Activated T-helper 17 cell treated with anti-CD3 and anti-CD28 coated beads, Interleukin-2, amount 50 U/mL, for 72 hours (primary cell): ENCODE results near the gene TST. TPM values are rescaled to one million over a fixed set of nuclear protein-coding genes. Genes with fewer than 3 reads are reported as not detected.
"Not testable (repeated sequence)": the region's sequence is repeated elsewhere in the genome, so short reads cannot be mapped to it uniquely, and the experiment has no call there.

Source experiments
- ATAC-seq: fragments of 150-1000 bp; cut with Tn5 transposase; replicated peaks from 2 replicates; pipeline ENCODE4 v1.10.0; 2021; ENCODE audit warnings: mild to moderate bottlenecking, moderate library complexity
- H3K27ac Mint-ChIP-seq: one replicate; pipeline ENCODE4 v1.8.0; 2022; ENCODE audit warnings: mixed read lengths
- H3K27me3 Mint-ChIP-seq: one replicate; pipeline ENCODE4 v1.8.0; 2022; ENCODE audit warnings: mixed read lengths
- H3K36me3 Mint-ChIP-seq: one replicate; pipeline ENCODE4 v1.8.0; 2022; ENCODE audit warnings: low read depth, mild to moderate bottlenecking, mixed read lengths
- H3K4me1 Mint-ChIP-seq: one replicate; pipeline ENCODE4 v1.8.0; 2022; ENCODE audit warnings: mixed read lengths
- H3K4me3 Mint-ChIP-seq: one replicate; pipeline ENCODE4 v1.8.0; 2022; ENCODE audit warnings: mild to moderate bottlenecking, mixed read lengths
- H3K9me3 Mint-ChIP-seq: one replicate; pipeline ENCODE4 v1.8.0; 2022; ENCODE audit warnings: mixed read lengths
- total RNA-seq, 2 donors: library from RNA; stranded (reverse); gene quantifications; one replicate each; pipeline ENCODE4 v1.2.3, GENCODE V29; 2022

Gene TST
- total RNA-seq, 2 donors from 2014 or later = 8.2 to 14.5 TPM

GRCh38 chr22:37002633-37003032, 16.6 kb downstream of the TST start:
- Mint-ChIP-seq H3K9me3 (no peaks in the 10 kb centered on the region), H3K27ac (no peak overlapping the region), H3K4me1 (no peaks in the 10 kb centered on the region), H3K27me3 (peaks cover 26% of the 10 kb centered on the region), H3K4me3 (no peak overlapping the region), H3K36me3 (no peaks in the 10 kb centered on the region)
- ATAC-seq = no peak

GRCh38 chr22:37001826-37002225, 17.4 kb downstream of the TST start:
- Mint-ChIP-seq H3K27ac (no peak overlapping the region), H3K36me3 (no peaks in the 10 kb centered on the region), H3K27me3 (peaks cover 28% of the 10 kb centered on the region), H3K9me3 (no peaks in the 10 kb centered on the region), H3K4me3 (no peak overlapping the region), H3K4me1 (no peaks in the 10 kb centered on the region)
- ATAC-seq = no peak

GRCh38 chr22:37000676-37001534, 18.3 kb downstream of the TST start:
- Mint-ChIP-seq H3K9me3 (no peaks in the 10 kb centered on the region), H3K27me3 (peaks cover 23% of the 10 kb centered on the region), H3K4me1 (no peaks in the 10 kb centered on the region), H3K36me3 (no peaks in the 10 kb centered on the region), H3K27ac (no peak overlapping the region), H3K4me3 (no peak overlapping the region)
- ATAC-seq = no peak

DNA sequence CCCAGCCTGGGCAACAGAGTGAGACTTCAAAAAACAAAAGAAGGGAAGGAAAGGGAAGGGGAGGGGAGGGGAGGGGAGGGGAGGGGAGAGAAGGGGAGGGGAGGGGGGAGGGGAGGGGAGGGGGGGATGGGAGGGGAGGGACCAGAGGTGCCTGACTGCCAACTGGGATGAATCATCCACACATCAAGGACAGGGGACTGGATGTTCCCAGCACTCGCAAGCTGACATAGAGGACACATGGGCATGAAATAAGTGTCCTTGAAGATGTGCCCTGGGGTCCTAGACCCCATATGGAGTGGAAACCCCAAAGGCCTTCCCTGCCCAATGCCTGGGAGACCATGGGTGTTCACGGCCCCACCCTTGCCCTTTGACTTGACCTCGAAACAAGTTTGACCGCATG, 19.8 kb downstream of the TST start:
- ATAC-seq = no peak
- no peaks in the 10 kb centered on the region for H3K9me3 Mint-ChIP-seq
- H3K27me3 Mint-ChIP-seq = peaks cover 16% of the 10 kb centered on the region
- no peaks in the 10 kb centered on the region for H3K4me1 Mint-ChIP-seq
- H3K27ac Mint-ChIP-seq = no peak overlapping the region
- no peak overlapping the region for H3K4me3 Mint-ChIP-seq
- H3K36me3 Mint-ChIP-seq = no peaks in the 10 kb centered on the region

- Mint-ChIP-seq H3K9me3 (no peaks in the 10 kb centered on the region), H3K36me3 (no peaks in the 10 kb centered on the region), H3K27me3 (peaks cover 16% of the 10 kb centered on the region), H3K4me1 (no peaks in the 10 kb centered on the region), H3K27ac (no peak overlapping the region), H3K4me3 (no peak overlapping the region)
- peak; percentile 60 for ATAC-seq
Observed at GRCh38 chr22:36998620-36999351, 20.5 kb downstream of the TST start.

DNA sequence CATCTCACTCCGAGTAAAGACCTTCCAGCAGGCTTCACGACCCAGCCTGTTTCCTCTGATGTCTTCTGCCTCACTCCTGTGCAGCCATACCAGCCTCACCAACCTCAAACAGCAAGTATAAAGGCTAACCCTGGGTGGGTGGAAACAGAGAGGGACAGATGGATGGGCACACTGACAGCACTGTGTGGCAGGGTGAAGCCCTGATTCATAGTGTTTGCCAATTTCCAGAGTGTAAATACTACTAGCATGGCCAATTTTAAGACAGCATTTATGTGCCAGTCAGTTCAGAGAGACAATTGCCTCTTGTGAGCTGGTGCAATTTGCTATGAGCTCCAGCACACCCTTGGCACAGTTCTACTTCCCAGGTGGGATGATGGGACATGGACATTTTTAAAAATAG, 21.5 kb downstream of the TST start:
- ATAC-seq = no peak
- Mint-ChIP-seq H3K4me1 (no peaks in the 10 kb centered on the region), H3K4me3 (no peak overlapping the region), H3K27me3 (peaks cover 8% of the 10 kb centered on the region), H3K9me3 (no peaks in the 10 kb centered on the region), H3K27ac (no peak overlapping the region), H3K36me3 (no peaks in the 10 kb centered on the region)

- Mint-ChIP-seq H3K9me3 (peaks cover 7% of the 10 kb centered on the region), H3K27ac (no peak overlapping the region), H3K27me3 (peaks cover 29% of the 10 kb centered on the region), H3K4me1 (no peaks in the 10 kb centered on the region), H3K4me3 (no peak overlapping the region), H3K36me3 (no peaks in the 10 kb centered on the region)
- ATAC-seq = no peak
Observed at GRCh38 chr22:36991206-36991605, 28.0 kb downstream of the TST start.

DNA sequence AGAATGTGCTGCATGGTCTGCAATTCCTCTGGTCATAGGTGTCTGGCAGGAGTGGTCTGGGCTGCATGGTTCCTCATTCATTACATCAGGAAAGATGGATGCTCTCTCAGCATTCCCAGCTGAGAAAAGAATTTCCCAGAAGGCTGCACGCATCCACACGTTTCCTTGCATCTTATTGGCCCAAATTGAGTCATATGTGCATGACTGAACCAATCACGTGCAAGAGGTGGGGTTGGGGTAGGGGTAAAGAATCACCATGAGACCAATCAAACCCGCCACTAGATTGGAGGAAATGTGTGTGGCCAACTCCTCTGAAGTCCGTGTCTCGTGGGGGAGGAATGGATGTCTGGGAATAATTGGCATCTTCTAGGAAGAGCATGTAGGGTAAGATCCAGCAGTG, 28.8 kb downstream of the TST start:
- H3K27me3 Mint-ChIP-seq = peaks cover 29% of the 10 kb centered on the region
- ATAC-seq = no peak
- H3K4me1 Mint-ChIP-seq = no peaks in the 10 kb centered on the region
- H3K4me3 Mint-ChIP-seq = no peak overlapping the region
- H3K36me3 Mint-ChIP-seq = no peaks in the 10 kb centered on the region
- peaks cover 10% of the 10 kb centered on the region for H3K9me3 Mint-ChIP-seq
- no peak overlapping the region for H3K27ac Mint-ChIP-seq

GRCh38 chr22:36989012-36989411, 30.2 kb downstream of the TST start:
- not testable (repeated sequence) for H3K4me1 Mint-ChIP-seq, ATAC-seq, H3K9me3 Mint-ChIP-seq, H3K36me3 Mint-ChIP-seq, H3K27ac Mint-ChIP-seq, H3K4me3 Mint-ChIP-seq
- H3K27me3 Mint-ChIP-seq = peaks cover 33% of the 10 kb centered on the region

DNA sequence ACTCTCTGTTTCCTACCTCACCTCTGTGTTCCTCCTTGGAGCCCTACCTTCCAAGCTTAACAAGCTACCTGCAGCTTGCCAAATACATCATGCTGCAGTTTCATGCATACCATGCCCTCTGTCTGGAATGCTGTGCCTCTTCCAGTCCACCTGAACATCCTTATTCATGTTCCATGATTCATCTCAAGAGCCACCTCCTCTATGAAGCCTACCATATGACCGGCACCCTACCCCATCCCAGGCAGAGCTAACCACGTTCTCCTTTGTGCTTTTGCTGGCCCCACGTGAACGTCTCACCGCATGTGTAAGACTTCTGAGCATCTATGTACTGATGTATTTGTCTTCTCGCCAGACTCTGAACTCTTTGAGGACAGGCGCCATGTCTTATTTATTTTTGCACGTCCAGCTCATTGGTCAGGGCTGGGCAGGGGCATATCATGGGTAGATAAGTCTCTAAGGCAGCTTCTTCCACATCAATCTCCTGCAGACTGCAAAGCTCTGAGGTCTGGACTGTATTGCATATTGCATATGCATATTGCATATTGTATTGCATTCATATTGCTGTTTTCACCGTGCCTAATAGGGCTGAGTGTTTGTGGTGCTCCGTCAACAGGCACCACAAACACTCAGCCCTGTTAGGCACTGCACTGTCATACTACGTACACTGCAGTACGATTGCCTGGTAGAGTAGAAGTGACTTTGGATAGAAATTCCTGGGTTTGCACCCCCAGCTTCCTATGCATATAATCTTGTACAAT, 31.0 kb downstream of the TST start:
- H3K4me1 Mint-ChIP-seq = no peaks in the 10 kb centered on the region
- no peak for ATAC-seq
- no peaks in the 10 kb centered on the region for H3K36me3 Mint-ChIP-seq
- H3K9me3 Mint-ChIP-seq = peaks cover 10% of the 10 kb centered on the region
- H3K4me3 Mint-ChIP-seq = no peak overlapping the region
- no peak overlapping the region for H3K27ac Mint-ChIP-seq
- peaks cover 37% of the 10 kb centered on the region for H3K27me3 Mint-ChIP-seq

DNA sequence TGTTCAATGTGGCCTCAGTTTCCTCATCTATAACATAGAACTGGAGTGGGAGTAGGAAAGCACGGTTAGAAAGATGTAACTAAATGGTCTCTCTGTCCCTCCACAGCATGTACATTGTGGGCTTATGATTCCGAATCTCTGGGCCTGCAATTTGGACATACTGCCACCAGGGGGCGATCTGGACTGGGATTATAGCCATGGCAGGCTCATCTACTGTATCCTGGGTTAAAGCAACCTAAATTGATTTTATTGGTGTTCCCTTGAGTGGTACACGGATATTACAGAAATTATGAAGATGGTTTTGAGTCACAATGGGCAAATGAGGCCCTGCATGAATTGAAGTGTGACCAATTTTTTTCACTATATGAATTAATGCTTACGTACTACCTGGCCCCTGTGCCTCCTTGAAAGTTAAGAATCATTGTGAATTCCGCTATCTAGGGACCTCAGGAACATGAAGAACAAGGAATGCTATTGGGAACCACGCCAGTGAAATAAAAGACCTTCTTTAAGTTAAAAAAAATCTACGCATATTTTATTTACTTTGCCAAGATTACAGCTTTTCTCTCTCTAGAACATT, 32.9 kb downstream of the TST start:
- Mint-ChIP-seq H3K4me1 (no peaks in the 10 kb centered on the region), H3K9me3 (peaks cover 10% of the 10 kb centered on the region), H3K27ac (no peak overlapping the region), H3K36me3 (no peaks in the 10 kb centered on the region), H3K27me3 (peaks cover 31% of the 10 kb centered on the region), H3K4me3 (no peak overlapping the region)
- ATAC-seq = peak; percentile 88

DNA sequence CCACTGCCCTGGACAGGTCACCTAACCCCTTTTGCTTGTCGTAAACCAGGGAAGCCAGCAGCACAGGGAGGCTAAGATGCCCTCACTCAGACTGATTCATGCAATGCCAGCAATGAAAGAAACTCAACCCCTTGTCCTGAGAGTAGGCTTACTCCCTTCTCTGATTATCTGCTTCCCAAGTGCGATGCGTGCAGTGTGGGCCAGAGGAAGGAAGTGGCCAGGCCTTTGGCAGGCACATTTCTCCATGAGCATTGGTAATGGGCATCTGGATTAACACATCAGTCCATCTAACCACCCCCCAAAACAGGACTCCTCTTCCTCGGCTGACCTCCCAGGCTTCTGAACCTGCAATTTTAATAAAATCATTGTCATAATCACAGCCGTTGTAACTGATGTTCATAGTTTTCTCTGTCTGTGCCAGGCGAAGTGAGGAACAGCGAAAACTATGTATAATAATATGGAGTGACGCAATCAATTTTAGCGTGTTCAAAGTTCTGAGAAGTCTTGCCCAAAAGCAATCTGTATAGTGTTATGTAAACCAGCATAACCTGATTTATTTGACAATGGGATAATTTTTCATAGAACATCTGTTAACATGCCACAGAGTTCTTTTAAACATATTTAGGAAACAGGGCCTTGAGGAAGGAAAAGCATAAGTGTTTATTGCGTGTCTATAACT, 33.9 kb downstream of the TST start:
- Mint-ChIP-seq H3K9me3 (peaks cover 10% of the 10 kb centered on the region), H3K36me3 (no peaks in the 10 kb centered on the region), H3K4me3 (no peak overlapping the region), H3K4me1 (no peaks in the 10 kb centered on the region), H3K27me3 (peaks cover 24% of the 10 kb centered on the region), H3K27ac (no peak overlapping the region)
- no peak for ATAC-seq

DNA sequence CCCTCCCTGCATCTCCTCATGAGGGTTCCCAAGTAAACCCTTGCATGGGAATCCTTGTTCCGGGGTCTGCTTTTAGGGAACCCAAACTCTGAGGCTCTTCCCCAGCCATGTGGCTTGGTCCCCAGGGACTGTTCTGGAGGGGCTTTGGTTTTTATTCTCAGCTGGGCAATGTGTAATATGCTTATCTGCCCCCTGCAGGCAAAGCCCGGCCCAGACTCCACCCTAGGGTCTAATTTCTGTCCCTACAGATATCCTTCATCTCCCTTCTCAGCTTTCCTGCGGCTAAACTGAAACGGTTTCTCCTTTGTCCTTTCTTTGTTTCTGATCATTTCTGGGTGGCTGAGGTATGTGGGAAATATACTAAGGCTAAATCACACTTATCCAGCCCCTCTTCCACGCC, 37.1 kb downstream of the TST start:
- H3K27me3 Mint-ChIP-seq = peaks cover 12% of the 10 kb centered on the region
- peaks cover 10% of the 10 kb centered on the region for H3K9me3 Mint-ChIP-seq
- H3K4me3 Mint-ChIP-seq = no peak overlapping the region
- no peak overlapping the region for H3K27ac Mint-ChIP-seq
- H3K36me3 Mint-ChIP-seq = no peaks in the 10 kb centered on the region
- peaks cover 3% of the 10 kb centered on the region for H3K4me1 Mint-ChIP-seq
- ATAC-seq = no peak

- H3K27me3 Mint-ChIP-seq = peaks cover 12% of the 10 kb centered on the region
- no peaks in the 10 kb centered on the region for H3K36me3 Mint-ChIP-seq
- H3K4me3 Mint-ChIP-seq = no peak overlapping the region
- no peak overlapping the region for H3K27ac Mint-ChIP-seq
- peaks cover 3% of the 10 kb centered on the region for H3K4me1 Mint-ChIP-seq
- ATAC-seq = no peak
- H3K9me3 Mint-ChIP-seq = peaks cover 4% of the 10 kb centered on the region
Observed at GRCh38 chr22:36981247-36981775, 37.9 kb downstream of the TST start.
